ENCODE measurements around the gene SLC7A6OS.
A peak's percentile ranks its signal among the peaks of the same experiment; 100 is the strongest.

Gene SLC7A6OS

DNA sequence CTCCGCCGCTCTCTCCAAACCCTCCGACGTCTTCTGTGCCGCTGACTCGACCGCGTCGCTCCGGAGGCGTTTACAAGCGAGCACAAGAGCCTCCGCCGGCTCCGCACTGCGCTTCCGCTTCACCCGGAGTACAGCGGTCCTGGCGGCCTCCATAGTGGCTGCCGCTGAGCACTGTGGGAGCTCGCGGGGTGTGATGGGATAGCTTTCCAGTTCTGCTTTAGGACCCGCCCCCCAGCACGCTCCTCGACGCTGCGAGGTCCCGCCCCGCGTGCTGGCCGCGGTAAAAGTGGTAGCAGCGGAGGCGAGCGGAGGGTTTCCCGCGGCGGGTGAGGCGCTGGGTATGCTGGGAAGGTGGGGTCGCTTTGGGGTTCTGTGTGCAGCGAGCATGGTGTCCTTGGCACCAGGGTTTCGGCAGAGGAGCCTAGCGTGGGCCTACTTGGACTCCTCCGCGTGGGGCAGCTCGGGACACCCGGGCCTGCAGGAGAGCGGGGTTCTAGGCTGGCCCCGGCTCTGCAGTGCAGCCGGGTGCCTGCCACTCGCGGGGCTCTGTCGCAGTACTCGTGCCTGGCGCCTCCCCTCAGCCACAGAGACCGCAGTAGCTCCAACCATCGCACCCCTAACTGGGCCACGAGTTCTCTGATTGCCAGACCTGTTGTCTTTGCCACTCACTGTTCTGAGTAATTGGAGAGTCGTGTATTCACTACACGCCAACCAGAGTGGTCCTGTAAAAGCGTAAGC, at the start of gene SLC7A6OS, which contains the start of gene PRMT7:
SLC7A6OS (minus strand) TSS at position 173 of the 738 bp plus-strand sequence; CDS start at position 153, 20 bp downstream.
PRMT7 (plus strand) TSS at position 246 of the 738 bp plus-strand sequence. CDS start 4,961 bp downstream, outside the sequence.
- peak; percentile 85 to 90 for DNase-seq (ENCODE audit: low read depth in 2 of 2)

DNA sequence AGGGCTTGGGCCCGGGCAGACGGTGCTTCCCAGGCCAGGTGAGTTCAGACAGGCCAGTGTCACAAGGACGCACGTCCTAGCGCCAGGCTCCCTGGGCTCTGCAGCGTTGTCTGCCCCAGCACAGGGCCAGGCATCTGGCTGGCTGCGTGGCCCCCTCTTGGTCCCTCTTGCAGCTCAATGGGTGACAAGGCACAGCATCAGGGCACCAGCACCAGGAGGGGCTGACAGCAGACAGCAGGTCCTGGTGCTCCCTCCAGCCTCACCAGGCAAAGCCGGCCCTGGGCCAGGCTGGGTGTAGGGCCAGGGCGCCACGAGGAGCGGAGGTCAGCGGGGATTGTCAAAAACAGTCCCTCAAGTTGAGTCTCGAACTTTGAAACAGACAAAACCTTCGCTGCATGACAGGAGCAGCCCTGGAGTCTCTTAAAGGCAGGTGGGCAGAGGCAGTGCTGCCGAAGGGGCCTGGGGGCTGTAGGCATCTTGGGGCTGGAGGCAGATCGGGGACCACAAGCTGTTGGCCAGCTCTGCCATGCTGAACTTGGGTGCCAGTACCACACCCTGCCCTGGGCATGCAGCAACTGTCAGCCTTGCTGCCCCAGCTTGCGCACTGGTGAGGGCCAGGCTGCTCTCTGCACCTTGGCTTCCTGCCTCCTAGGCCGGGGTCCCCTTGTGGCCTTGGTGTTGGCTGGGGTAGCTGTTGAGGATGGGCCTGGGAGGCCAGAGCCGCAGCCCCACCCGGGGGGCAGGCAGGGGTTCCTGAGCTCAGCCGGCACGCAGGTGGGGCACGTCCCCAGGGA, 48.8 kb upstream of the SLC7A6OS start:
- no peak for DNase-seq (ENCODE audit: low read depth in 2 of 2)

DNA sequence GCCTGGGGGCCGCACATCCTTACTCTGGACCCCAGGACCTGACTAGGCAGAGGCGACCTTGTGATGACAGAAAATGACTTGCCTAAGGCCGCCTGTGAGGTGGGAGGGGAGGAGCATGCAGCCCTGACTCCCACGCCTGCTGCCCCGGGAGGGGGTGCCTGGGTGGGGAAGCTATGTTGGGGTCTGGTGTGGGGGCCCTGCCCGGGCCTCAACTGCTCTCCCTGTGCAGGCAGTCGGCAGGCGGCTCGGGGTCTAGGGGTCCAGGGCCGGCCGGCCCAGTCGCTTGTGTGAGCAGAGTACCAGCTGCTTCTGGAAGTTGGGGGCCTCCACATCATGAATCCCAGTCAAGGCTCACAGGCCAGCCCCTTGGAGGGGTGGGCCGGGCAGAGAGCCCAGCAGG, 48.2 kb upstream of the SLC7A6OS start:
- DNase-seq (ENCODE audit: low read depth in 2 of 2) = no peak

DNA sequence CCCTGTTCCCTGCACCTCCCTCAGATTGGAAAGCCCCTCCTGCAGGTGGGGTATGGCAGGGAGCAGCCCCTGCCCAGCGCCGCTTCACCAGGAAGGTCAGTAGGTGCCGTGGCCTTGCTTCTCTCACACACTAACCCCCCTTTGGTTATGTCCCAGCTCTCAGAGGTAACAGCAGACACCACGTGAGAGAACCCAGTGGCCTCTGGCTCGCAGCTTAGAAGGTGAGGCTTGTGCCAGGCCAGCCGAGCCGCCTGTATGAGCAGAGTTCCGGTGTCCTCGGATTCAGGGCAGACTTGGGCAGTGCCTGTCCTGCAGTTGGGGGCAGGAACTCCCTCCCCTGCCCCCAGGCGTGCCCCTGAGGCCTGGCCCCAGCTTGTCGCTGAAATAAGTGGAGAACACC, 47.2 kb upstream of the SLC7A6OS start:
- no peak for DNase-seq (ENCODE audit: low read depth in 2 of 2)

DNA sequence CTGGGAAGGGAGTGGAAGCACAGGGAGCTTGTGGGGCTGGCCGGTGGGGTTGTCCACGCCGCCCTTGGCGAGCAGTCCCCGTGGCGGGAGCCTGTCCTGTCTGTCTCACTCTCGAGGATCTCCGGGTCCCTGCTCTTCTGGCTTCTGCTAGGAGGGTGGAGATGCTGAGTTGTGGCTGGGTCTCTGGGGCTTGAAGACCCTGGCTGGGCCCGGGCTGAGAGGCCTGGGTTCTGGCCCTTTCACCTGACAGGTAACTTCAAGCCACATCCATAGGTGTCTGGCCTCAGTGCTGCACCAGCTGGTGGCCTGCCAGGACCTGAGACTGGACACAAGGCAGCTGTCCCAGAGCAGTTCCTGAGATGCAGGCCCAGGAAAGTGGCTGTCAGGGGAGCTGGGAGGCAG, 46.8 kb upstream of the SLC7A6OS start:
- DNase-seq (ENCODE audit: low read depth in 2 of 2) = no peak

DNA sequence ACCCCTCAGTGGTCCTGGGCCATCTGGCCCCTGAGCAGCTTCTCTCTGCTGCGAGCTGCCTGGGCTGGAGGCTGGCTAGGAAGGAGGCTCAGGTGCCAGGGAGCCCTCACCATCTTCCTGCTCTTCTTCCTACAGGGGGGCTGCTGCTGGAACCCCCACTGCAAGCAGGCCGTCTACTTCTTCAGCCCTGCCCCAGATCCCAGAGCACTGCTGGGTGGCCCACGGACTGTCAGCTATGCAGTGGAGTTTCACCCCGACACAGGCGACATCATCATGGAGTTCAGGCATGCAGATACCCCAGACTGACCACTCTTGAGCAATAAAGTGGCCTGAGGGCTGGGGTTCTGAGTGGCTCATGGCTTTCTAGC, 46.2 kb upstream of the SLC7A6OS start:
- DNase-seq (ENCODE audit: low read depth in 2 of 2) = no peak

DNA sequence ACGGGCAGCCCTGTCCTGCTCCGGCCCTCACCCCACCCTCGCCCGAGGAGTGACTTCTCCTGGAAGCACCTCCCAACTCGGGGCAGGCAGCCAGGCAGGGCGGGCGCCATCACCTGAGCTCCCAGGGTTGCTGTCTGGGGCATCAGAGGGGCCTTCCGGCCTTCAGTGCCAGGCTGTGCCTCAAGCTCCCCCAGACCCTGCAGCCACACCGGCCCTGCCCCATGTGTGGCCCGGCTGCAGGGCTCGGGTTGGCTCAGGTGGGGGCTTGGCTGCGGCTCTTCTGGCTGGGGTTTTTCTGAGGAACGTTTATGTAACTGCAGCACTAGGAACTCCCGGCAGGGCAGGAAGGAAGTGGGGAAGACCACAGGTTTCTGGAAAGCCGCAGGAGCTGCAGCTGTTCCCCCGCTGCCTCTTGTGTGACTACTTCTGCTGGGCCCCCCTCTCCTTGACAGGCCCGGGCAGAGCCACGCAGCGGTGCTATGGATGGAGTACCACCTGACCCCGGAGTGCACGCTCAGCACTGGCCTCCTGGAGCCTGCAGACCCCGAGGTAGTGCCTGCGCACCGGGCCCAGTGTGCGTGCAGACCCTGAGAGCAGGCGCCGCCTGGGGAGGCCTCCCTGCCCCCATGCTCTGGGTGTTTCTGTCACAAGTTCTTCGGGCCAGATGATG, 45.6 kb upstream of the SLC7A6OS start:
- DNase-seq (ENCODE audit: low read depth in 2 of 2) = peak; percentile 20 to 60

DNA sequence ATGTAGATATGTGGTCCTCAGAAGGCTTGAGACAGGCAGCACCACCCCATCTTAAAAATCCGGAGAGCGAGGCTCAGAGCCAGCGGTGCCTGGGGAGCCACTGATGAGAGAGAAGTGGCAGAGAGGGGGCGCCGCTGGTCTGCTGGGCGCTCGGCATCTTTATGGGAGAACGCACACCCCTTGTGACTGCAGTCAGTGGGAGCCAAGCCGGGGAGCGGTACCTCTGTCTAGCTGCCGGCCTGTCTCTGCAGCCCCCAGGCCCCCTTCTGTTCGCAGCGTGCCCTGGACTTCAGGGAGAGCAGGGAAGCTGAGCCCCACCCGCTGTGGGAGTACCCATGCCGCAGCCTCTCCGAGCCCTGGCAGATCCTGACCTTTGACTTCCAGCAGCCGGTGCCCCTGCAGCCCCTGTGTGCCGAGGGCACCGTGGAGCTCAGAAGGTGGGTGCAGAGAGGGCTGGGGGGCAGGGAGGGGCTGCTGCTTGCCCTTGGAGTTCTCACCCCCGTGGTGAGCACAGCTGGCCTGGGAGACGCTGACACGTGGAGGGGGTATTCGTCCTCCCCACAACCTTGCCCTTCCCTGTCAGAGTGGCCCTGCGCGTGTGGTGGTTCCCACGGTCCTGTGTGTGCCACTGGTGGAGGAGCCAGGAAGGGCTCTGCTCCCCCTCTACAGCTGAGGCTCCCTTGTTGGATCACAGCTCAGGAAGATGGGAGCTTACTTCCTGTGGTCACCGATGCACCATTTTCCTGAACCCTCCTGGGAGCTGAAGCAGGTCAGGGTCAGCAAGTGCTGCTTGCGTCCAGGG, 44.9 kb upstream of the SLC7A6OS start:
- no peak for DNase-seq (ENCODE audit: low read depth in 2 of 2)

DNA sequence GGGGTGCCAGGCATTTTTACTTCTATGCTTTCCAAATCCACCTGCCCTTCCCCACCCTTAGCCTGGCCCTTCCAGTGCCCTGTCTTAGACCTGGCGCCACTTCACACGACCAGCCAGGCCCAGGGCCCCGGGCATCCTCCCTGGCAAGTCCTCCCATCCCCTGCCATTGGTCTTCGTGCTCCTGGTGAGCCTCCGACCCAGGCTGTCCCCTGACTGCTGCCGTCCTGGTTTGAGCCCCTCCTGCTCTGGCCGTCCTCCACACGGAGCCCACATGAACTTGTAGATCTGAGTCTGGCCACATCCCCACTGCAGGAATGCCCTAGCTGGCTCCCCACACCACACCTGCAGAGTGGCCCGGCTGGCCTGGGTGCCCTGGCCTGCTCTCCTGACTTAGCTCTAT, 44.1 kb upstream of the SLC7A6OS start:
- no peak for DNase-seq (ENCODE audit: low read depth in 2 of 2)

DNA sequence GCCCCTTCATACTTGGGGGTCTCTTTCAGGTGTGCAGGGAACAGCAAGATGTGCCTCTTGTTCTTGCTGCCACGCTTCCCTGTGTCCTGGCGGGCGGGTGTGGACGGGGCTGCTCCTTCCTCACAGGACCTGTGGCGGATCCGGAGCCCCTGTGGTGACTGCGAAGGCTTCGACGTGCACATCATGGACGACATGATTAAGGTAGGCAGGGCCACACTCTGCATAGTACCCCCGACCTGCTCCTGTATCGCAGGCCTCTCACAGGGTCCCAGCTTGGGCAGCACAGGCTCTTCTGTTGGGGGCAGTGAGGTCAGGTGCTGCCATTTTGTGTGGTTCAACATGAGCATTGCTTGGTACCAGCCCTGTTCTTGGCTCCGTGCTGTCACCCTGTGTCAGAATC, 42.6 kb upstream of the SLC7A6OS start:
- DNase-seq (ENCODE audit: low read depth in 2 of 2) = no peak

DNA sequence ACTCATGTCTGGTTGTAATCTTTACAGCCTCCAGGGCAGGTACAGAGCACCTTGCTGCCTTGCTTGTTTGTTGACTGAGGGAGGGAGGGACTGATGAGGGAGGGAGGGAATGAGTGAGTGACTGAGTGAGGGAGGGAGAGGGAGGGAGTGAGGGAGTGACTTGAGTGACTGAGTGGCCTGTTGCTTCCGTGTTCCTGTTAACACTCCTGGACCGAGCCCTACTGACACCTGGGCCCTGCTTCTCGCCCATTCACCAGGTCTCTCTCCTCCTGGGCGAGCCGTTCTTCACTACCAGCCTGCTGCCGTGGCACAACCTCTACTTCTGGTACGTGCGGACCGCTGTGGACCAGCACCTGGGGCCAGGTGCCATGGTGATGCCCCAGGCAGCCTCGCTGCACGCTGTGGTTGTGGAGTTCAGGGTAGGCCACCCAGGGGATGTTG, 41.3 kb upstream of the SLC7A6OS start:
- no peak for DNase-seq (ENCODE audit: low read depth in 2 of 2)

DNA sequence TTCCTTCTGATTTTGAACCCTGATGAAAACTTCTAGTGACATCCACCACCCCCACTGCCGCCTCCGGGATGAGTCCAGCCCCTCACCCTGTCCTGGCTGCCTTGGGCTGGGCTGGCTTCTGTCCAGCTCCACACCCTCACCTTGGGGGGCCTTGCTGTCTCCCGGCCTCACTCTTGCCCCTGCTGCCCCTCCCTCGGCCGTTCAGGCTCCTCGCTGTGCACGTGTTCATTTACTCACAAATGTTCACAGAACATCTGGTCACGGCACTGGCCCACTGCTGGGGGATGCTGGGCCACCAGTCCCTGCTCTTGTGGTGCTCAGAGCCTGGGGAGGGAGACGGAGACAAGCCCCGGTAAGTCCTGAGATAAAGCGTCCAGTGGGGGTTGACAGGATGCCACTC, 40.7 kb upstream of the SLC7A6OS start:
- DNase-seq (ENCODE audit: low read depth in 2 of 2) = no peak

DNA sequence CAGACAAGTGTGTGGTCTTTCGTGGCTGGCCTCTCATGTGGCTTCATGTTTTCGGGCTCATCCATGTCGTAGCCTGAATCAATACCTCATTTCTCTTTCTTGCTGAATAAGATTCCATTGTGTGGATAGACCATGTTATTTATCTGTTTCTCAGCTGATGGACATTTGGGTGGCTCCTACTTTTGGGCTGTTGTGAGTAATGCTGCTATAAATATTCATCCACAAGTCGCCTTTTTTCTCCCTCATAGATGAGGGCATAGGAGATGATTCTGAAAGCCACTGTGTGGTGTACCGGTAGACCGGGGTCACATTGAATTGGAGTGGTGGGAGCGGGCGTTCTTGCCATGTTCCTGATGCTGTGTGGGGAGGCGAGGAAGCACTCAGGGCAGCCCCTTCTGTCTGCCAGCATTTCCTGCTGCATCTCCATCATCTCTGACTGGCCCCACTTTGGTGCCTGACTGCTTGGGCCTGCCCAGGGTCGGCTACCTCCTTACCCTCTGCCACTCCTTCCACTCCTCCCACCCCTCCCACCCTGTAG, 40.1 kb upstream of the SLC7A6OS start:
- DNase-seq (ENCODE audit: low read depth in 2 of 2) = no peak

DNA sequence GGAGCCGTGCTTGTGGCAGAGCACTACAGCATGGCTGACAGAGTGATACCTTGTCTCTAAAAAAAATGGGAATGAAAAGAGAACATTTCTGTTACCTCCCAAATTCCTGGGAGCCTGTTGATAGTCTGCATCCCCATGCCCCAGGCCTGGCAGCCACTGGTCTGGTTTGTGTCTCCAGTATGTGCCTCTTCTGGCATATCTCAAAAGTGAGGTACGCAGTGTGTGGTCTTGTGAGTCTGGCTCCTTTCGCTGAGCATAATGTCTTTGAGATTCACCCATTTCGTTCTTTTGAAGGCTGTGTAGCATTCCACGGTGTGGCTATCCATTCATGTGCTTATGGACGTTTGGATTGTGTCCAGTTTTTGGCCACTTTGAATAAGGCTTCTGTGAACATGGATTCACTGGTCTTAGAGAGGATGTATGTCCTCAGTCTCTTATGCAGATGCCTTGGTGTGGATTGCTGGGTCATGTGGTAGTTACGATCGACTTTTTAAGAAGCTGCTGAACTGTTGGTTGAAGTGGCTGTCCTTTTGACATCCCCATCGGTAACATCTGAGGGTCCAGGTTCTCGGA, 39.2 kb upstream of the SLC7A6OS start:
- no peak for DNase-seq (ENCODE audit: low read depth in 2 of 2)

DNA sequence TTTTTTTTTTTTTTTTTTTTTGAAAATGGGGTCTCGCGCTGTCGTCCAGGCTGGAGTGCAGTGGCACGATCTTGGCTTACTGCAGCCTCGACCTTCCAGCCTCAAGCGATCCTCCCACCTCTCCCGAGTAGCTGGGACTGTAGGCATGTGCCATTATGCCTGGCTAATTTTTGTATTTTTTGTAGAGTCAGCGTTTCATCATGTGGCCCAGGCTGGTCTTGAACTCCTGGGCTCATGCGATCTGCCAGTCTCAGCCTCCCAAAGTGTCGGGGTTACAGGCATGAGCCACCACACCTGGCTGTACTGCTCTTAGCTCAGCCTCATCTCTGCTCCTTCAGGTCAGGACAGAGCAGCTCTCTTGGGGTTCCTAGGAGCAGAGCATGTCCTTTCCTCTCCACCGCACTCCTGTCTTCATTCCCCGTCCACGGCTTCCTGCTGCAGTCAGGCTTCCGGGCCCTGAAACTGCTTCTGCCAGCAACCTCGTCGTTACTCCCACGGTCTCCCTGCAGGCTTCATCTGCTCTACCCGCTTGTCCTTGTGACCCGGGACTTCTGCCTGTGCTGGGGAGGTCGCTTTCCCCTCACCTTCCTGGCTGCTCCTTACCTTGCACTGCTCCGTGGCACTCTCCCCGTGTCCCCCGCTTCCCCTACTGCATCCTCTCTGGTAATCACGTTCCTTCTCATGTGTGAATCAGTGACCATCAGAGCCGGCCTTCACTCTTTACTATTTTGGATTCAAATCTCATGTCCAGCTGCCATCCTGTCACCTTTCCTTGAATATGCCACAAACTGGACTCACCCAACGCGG, 38.1 kb upstream of the SLC7A6OS start:
- no peak for DNase-seq (ENCODE audit: low read depth in 2 of 2)

DNA sequence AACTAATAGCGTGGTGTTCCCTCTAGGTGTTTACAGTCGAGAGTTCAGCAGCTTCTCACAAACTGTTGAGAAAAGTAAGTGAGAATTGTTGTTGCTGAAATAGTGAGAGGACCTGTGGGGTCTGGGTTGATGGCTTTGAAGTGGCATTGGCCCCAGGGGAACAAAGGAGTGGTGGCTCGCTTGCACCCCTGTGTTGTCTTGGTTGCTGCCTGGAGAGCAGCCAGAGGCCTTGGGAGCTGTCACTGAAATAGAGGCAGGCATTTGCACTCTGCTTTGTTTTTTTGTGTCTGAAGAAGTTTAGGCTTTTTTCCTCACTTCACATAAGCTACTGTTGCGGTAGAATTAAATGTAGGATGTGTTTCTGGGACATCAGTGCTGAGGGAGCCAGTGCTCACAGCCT, 36.9 kb upstream of the SLC7A6OS start:
- DNase-seq (ENCODE audit: low read depth in 2 of 2) = no peak

DNA sequence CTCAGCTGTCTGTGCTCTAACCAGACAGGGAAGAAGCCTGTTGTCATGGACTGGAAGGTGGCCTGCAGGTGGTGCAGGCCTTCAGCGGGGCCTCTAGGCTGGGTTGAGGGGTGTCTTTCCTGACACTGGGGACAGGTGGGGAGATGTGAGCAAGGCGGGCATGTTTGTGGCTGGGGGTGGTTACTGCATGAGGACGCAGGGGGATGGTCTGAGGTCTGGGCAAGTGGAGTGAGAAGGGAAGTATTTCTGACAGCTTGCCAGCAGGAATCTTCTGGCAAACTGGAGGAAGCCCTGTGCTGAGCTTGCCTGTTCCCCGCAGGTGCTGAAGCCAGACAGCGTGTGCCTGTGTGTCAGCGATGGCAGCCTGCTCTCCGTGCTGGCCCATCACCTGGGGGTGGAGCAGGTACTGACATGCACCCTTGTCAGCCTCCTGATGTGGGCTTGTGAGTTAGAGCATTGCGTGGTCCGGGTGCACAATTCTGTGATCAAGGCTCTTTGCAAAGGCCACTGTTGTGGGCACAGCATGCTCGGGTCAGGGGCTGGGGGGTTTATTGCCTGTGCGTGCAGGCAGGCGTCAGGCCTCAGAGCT, 36.2 kb upstream of the SLC7A6OS start:
- no peak for DNase-seq (ENCODE audit: low read depth in 2 of 2)

DNA sequence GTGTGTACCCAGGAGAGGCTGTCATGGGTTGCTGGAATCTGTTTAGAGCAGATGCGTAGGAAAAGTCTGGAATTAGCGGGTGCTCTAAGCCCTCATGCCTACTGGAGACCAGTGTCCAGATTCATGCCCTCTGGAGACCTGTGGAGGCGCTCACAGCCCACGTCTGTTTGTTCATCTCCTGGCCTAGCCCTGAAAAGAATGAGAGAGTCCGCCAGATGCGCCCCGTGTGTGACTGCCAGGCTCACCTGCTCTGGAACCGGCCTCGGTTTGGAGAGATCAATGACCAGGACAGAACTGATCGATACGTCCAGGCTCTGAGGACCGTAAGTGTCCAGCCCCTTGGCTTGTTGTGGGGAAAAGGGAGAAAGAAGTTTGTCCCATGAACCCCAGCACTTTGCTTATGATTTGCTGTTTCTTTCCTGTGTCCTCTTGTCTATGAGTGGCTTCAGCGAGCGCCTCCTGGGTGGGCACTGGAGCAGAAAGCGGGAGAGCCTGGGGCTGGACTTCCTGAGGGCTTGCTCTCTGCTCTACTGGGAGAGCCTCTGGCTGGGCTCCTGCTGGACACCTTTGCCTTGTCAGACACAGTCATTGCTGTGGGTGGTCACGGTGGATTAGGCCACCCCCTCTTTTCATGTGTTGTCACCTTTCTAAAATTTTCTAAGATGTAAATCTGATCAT, 35.4 kb upstream of the SLC7A6OS start:
- no peak for DNase-seq (ENCODE audit: low read depth in 2 of 2)

DNA sequence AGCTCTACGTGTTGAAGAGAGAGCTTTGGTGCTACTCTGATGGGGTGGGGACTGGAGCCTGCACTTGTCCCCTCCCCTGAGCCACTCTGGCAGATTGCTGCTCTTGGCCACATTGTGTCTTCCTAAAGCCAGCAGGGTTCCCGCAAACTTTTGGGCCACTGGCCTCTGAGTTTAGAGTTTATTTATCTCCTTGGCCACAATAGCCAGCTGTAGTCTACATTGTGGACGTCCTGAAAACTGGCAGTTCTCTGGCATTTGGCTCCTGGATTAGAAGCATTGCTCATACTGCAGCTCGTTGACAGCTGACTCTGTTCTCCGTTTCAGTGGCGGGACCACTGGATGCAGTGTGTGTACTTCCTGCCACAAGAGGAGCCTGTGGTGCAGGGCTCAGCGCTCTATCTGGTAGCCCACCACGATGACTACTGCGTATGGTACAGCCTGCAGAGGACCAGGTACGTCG, 34.6 kb upstream of the SLC7A6OS start:
- DNase-seq (ENCODE audit: low read depth in 2 of 2) = no peak
